Measurements from ENCODE around the gene ZNF740. TPM values are rescaled to one million over a fixed set of nuclear protein-coding genes. Genes with fewer than 3 reads are reported as not detected.
"Not testable (repeated sequence)": the region's sequence is repeated elsewhere in the genome, so short reads cannot be mapped to it uniquely, and the experiment has no call there.

The ZNF740 gene
- total RNA-seq, 1 donor from 2014 or later: 72.2 TPM

DNA sequence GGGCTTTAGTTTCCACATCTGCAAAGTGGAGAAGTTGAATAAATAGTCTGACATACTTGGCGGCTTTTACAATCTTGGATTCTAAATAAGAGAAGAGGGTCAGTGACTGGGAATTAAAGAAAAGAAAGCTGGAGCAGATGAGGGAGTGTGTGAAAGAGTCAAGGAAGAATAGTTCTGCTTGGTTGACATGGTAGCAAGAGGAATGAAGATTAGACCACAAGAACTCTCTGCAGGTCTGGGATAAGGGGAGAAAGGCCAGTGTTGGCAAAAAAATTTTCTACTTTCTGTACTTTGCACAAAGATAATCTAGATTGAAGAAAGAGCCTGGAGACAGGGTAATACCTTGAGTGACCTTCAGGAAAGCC, 20.6 kb downstream of the ZNF740 start:
- TF ChIP-seq, protein P1, sequence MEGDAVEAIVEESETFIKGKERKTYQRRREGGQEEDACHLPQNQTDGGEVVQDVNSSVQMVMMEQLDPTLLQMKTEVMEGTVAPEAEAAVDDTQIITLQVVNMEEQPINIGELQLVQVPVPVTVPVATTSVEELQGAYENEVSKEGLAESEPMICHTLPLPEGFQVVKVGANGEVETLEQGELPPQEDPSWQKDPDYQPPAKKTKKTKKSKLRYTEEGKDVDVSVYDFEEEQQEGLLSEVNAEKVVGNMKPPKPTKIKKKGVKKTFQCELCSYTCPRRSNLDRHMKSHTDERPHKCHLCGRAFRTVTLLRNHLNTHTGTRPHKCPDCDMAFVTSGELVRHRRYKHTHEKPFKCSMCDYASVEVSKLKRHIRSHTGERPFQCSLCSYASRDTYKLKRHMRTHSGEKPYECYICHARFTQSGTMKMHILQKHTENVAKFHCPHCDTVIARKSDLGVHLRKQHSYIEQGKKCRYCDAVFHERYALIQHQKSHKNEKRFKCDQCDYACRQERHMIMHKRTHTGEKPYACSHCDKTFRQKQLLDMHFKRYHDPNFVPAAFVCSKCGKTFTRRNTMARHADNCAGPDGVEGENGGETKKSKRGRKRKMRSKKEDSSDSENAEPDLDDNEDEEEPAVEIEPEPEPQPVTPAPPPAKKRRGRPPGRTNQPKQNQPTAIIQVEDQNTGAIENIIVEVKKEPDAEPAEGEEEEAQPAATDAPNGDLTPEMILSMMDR (conservative IDR thresholded peaks at IDR 0.05): no peak
- Mint-ChIP-seq H3K27ac (peak overlapping the region; percentile 57), H3K4me1 (ENCODE audit: unreplicated experiment) (peaks cover 5% of the 10 kb centered on the region), H3K4me3 (no peak overlapping the region), H3K9me3 (no peaks in the 10 kb centered on the region), H3K36me3 (no peaks in the 10 kb centered on the region), H3K27me3 (peaks cover 39% of the 10 kb centered on the region)
- no peak for DNase-seq (ENCODE audit: extremely low spot score, unreplicated experiment)

DNA sequence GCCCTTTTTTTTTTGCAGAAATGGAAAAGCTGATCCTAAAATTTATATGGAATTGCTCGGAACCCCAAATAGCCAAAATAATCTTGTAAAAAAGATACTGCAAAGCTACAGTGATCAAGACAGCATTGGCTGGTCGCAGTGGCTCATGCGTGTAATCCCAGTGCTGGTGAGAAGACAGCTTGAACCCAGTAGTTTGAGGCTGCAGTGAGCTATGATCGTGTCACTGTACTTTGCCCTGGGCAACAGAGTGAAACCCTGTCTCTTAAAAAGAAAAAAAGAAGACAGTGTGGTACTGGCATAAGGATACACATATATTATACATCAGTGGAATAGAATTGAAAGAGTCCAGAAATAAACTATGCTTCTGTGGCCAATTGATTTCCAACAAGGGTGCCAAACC, 21.1 kb downstream of the ZNF740 start:
- Mint-ChIP-seq H3K27ac (no peak overlapping the region), H3K4me1 (ENCODE audit: unreplicated experiment) (peaks cover 5% of the 10 kb centered on the region), H3K9me3 (no peaks in the 10 kb centered on the region), H3K36me3 (no peaks in the 10 kb centered on the region), H3K4me3 (no peak overlapping the region), H3K27me3 (peaks cover 34% of the 10 kb centered on the region)
- no peak for DNase-seq (ENCODE audit: extremely low spot score, unreplicated experiment)
- TF ChIP-seq, protein P1 (conservative IDR thresholded peaks at IDR 0.05): no peak

- H3K4me1 Mint-ChIP-seq (ENCODE audit: unreplicated experiment); H3K27ac Mint-ChIP-seq; DNase-seq (ENCODE audit: extremely low spot score, unreplicated experiment); H3K36me3 Mint-ChIP-seq; H3K4me3 Mint-ChIP-seq; H3K9me3 Mint-ChIP-seq: not testable (repeated sequence)
- H3K27me3 Mint-ChIP-seq: peaks cover 27% of the 10 kb centered on the region
These were observed 21.8 kb downstream of the ZNF740 start for GRCh38 chr12:53202316-53202715.

- H3K27ac Mint-ChIP-seq: no peak overlapping the region
- DNase-seq (ENCODE audit: extremely low spot score, unreplicated experiment): no peak
- TF ChIP-seq, protein P1 (conservative IDR thresholded peaks at IDR 0.05): no peak
- no peak overlapping the region for H3K4me3 Mint-ChIP-seq
- H3K4me1 Mint-ChIP-seq (ENCODE audit: unreplicated experiment): peaks cover 13% of the 10 kb centered on the region
- no peaks in the 10 kb centered on the region for H3K9me3 Mint-ChIP-seq
- H3K27me3 Mint-ChIP-seq: peaks cover 10% of the 10 kb centered on the region
- no peaks in the 10 kb centered on the region for H3K36me3 Mint-ChIP-seq
These were observed 23.8 kb downstream of the ZNF740 start for GRCh38 chr12:53204351-53204750.

- H3K4me3 Mint-ChIP-seq: no peak overlapping the region
- peaks cover 12% of the 10 kb centered on the region for H3K4me1 Mint-ChIP-seq (ENCODE audit: unreplicated experiment)
- H3K27ac Mint-ChIP-seq: no peak overlapping the region
- DNase-seq (ENCODE audit: extremely low spot score, unreplicated experiment): no peak
- no peaks in the 10 kb centered on the region for H3K9me3 Mint-ChIP-seq
- peaks cover 3% of the 10 kb centered on the region for H3K27me3 Mint-ChIP-seq
- no peaks in the 10 kb centered on the region for H3K36me3 Mint-ChIP-seq
- TF ChIP-seq, protein P1 (conservative IDR thresholded peaks at IDR 0.05): no peak
These were observed 25.4 kb downstream of the ZNF740 start for GRCh38 chr12:53205747-53206419.

- Mint-ChIP-seq H3K27me3 (no peaks in the 10 kb centered on the region), H3K9me3 (no peaks in the 10 kb centered on the region), H3K4me1 (ENCODE audit: unreplicated experiment) (peaks cover 8% of the 10 kb centered on the region), H3K27ac (peak within 1 kb of the TSS; percentile 61), H3K36me3 (no peaks in the 10 kb centered on the region), H3K4me3 (no peak within 1 kb of the TSS)
- no peak for DNase-seq (ENCODE audit: extremely low spot score, unreplicated experiment)
- TF ChIP-seq, protein P1 (conservative IDR thresholded peaks at IDR 0.05): no peak
These were observed 26.5 kb downstream of the ZNF740 start, which contains the start of gene ITGB7 for GRCh38 chr12:53207042-53207441. TSS of gene ITGB7 (minus strand) at chr12:53207251. CDS start at chr12:53200443, 6,808 bp downstream.
